K562 (cell line): Measurements from ENCODE around the gene RDH16. TPM values are rescaled to one million over a fixed set of nuclear protein-coding genes. Genes with fewer than 3 reads are reported as not detected.
A peak's percentile ranks its signal among the peaks of the same experiment; 100 is the strongest.

Experiments used
- CREB1 ChIP-seq, 2 experiments: sonication (generic) in 1 of 2; formaldehyde crosslinking in 1 of 2; IDR thresholded peaks; 2 replicates each; pipeline versions ENCODE4 v1.6.1 to v1.8.0; 2012 to 2022; ENCODE audit warnings: inconsistent platforms in 1 of 2, mild to moderate bottlenecking in 1 of 2, missing genetic modification reagents in 1 of 2, moderate library complexity in 1 of 2
- ETV6 ChIP-seq, 3 experiments: fragments of 150-350 bp in 1 of 3; sonication (generic) in 1 of 3; formaldehyde crosslinking in 1 of 3; IDR thresholded peaks; 2 replicates each; pipeline versions ENCODE4 v1.6.1 to v1.8.0; 2014 to 2022; ENCODE audit warnings: borderline replicate concordance in 2 of 3, low read depth in 2 of 3, antibody characterized with exemption in 1 of 3, low read length in 1 of 3, mild to moderate bottlenecking in 1 of 3, missing genetic modification reagents in 1 of 3
- FOXJ3 ChIP-seq: sonication (generic); formaldehyde crosslinking; IDR thresholded peaks from 2 replicates; pipeline ENCODE4 v1.4.0; 2020; ENCODE audit warnings: mild to moderate bottlenecking, missing genetic modification reagents
- FOXP1 ChIP-seq: sonication (generic); formaldehyde crosslinking; IDR thresholded peaks from 2 replicates; pipeline ENCODE4 v1.8.0; 2022; ENCODE audit warnings: mild to moderate bottlenecking, missing genetic modification reagents
- GATAD2B ChIP-seq: fragments of 450-650 bp; IDR thresholded peaks from 2 replicates; pipeline ENCODE4 v1.6.1; 2017; ENCODE audit warnings: mild to moderate bottlenecking, borderline replicate concordance
- JUND ChIP-seq, 2 experiments: IDR thresholded peaks; 2 replicates in 1 of 2; 3 replicates in 1 of 2; pipeline ENCODE4 v1.6.1; 2011; ENCODE audit warnings: borderline replicate concordance in 2 of 2, low read depth in 2 of 2, low read length in 2 of 2, improper control_type of control experiment in 1 of 2, missing biosample characterization in 1 of 2, missing genetic modification characterization in 1 of 2, missing genetic modification reagents in 1 of 2
- KLF1 ChIP-seq: fragments of 450-650 bp; IDR thresholded peaks from 2 replicates; pipeline ENCODE4 v1.6.1; 2016; ENCODE audit warnings: missing genetic modification characterization, missing compliant biosample characterization
- LEF1 ChIP-seq: fragments of 450-650 bp; IDR thresholded peaks from 2 replicates; pipeline ENCODE4 v1.6.1; 2016; ENCODE audit warnings: mild to moderate bottlenecking
- MTA1 ChIP-seq: fragments of 450-650 bp; IDR thresholded peaks from 2 replicates; pipeline ENCODE4 v1.6.1; 2017; ENCODE audit warnings: borderline replicate concordance
- RBBP5 ChIP-seq: fragments of 200-600 bp; sonication (generic); IDR thresholded peaks from 2 replicates; pipeline ENCODE4 v1.6.1; 2012; ENCODE audit warnings: borderline replicate concordance, mild to moderate bottlenecking, low read length, control low read depth, inconsistent platforms; ENCODE audit not compliant: insufficient read depth, poor library complexity, severe bottlenecking
- SAFB ChIP-seq: fragments of 200-400 bp; formaldehyde crosslinking; IDR thresholded peaks from 2 replicates; pipeline ENCODE4 v1.6.1; 2017; ENCODE audit warnings: low read depth, low read length, borderline replicate concordance
- SLC30A9 ChIP-seq: fragments of 250-450 bp; sonication (Bioruptor Pico); IDR thresholded peaks from 2 replicates; pipeline ENCODE4 v1.8.0; 2022; ENCODE audit warnings: mild to moderate bottlenecking, moderate library complexity
- TEAD1 ChIP-seq, 2 experiments: fragments of 450-650 bp in 1 of 2; sonication (generic) in 1 of 2; formaldehyde crosslinking; IDR thresholded peaks; 2 replicates each; pipeline versions ENCODE4 v1.4.0 to v1.8.0; 2020 to 2022; ENCODE audit warnings: mild to moderate bottlenecking in 2 of 2, missing genetic modification reagents in 1 of 2
- ZNF239 ChIP-seq: fragments of 250-450 bp; sonication (Bioruptor Pico); IDR thresholded peaks from 2 replicates; pipeline ENCODE4 v1.4.0; 2020; ENCODE audit warnings: mild to moderate bottlenecking
- polyA plus RNA-seq, 8 experiments: library from polyadenylated mRNA; depleted of rRNA in 4 of 8; stranded (reverse) in 5 of 8; unstranded in 3 of 8; fragments of >200 nt; fragmentation: Nextera tagmentation in 2 of 8; fragmentation: Illumina TruSeq in 1 of 8; extraction: Ambion mirVana in 2 of 8; extraction: Trizol in 1 of 8; gene quantifications; 2 replicates each; pipeline versions ENCODE4 v1.2.1 to v1.2.3, GENCODE V29; 2011 to 2014; ENCODE audit warnings: inconsistent platforms in 1 of 8, missing spikeins in 1 of 8
- total RNA-seq, 7 experiments: library from RNA; depleted of rRNA in 6 of 7; stranded (reverse); fragments of >200 nt in 6 of 7; fragmentation: Illumina TruSeq in 2 of 7; extraction: Trizol in 2 of 7; gene quantifications; 2 replicates each; pipeline versions ENCODE4 v1.2.1 to v1.2.3, GENCODE V29; 2011 to 2021; ENCODE audit warnings: low replicate concordance in 1 of 7
- TF ChIP-seq, protein P1 (sequence below): sonication (generic); formaldehyde crosslinking; IDR thresholded peaks from 2 replicates; pipeline ENCODE4 v1.8.0; 2022; ENCODE audit warnings: missing genetic modification reagents, mild to moderate bottlenecking, borderline replicate concordance
- TF ChIP-seq, protein P2 (sequence below): fragments of 450-650 bp; IDR thresholded peaks from 2 replicates; pipeline ENCODE4 v1.7.0; 2016; ENCODE audit warnings: borderline replicate concordance
- TF ChIP-seq, protein P3 (sequence below): fragments of 250-450 bp; sonication (Bioruptor Pico); IDR thresholded peaks from 2 replicates; pipeline ENCODE4 v1.5.0; 2020; ENCODE audit warnings: mild to moderate bottlenecking, borderline replicate concordance
- TF ChIP-seq, protein P4 (sequence below): fragments of 250-450 bp; sonication (Bioruptor Pico); IDR thresholded peaks from 2 replicates; pipeline ENCODE4 v1.5.0; 2022; ENCODE audit warnings: mild to moderate bottlenecking

The RDH16 gene
- total and polyA plus RNA-seq, 9 of the 15 experiments (the other 6 are each of a cell fraction or from before 2014, with no cell fraction given), result 0.11 to 0.52 (median 0.22) TPM; not detected in 1

DNA sequence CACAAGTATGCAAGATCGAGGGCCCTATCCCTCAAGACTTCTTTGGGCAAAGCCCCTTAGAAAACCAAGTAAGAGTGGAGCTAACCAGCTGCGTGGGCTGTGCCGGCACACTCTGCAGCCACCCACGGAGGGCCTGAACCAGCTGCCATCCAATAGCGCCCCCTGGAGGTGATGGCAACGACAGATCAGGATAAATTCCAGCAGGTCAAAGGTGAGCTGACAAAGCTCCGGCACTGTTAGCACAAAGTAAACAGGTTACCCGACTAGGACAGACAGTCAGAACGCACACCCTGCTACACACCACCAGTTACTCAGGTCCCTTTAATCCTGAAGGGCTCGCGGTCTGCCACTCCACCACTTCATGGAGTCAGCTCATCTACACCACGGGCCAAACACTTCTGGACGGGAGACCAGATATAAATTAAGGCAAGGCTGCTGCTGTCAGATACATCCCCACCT, 44.1 kb upstream of the RDH16 start (continued):
- TF ChIP-seq GATAD2B (0 out of 2 replicates have a peak, but pooled peaks have one; percentile 31), SAFB (no peak), FOXJ3 (CRISPR knock-in tag) (no peak), KLF1 (no peak), ETV6 (IDR thresholded peaks at IDR 0.05; ENCODE audit: borderline replicate concordance in 1 of 2, low read depth in 2 of 2, low read length in 1 of 2) (no peak), ETV6 (CRISPR knock-in tag; IDR thresholded peaks at IDR 0.05; ENCODE audit: borderline replicate concordance) (no peak), TEAD1 (CRISPR knock-in tag; IDR thresholded peaks at IDR 0.05) (peak; percentile 46 to 99; a peak in 3 of 4 replicates), ZNF239 (no peak), SLC30A9 (CRISPR knock-in tag) (no peak), CREB1 (IDR thresholded peaks at IDR 0.05) (0 out of 2 replicates have a peak, but pooled peaks have one; percentile 38), CREB1 (CRISPR knock-in tag; IDR thresholded peaks at IDR 0.05) (peak; percentile 32; the same call in 1 of the 2 replicates), JUND (IDR thresholded peaks at IDR 0.05; ENCODE audit: borderline replicate concordance, low read depth, low read length) (peak; percentile 54; the same call in 1 of the 2 replicates), JUND (tag; IDR thresholded peaks at IDR 0.05; ENCODE audit: borderline replicate concordance, low read depth, low read length) (peak; percentile 50; the same call in 1 of the 3 replicates), LEF1 (no peak), FOXP1 (no peak), MTA1 (no peak; the same call in 1 of the 2 replicates), RBBP5 (no peak)
- TF ChIP-seq, protein P1, sequence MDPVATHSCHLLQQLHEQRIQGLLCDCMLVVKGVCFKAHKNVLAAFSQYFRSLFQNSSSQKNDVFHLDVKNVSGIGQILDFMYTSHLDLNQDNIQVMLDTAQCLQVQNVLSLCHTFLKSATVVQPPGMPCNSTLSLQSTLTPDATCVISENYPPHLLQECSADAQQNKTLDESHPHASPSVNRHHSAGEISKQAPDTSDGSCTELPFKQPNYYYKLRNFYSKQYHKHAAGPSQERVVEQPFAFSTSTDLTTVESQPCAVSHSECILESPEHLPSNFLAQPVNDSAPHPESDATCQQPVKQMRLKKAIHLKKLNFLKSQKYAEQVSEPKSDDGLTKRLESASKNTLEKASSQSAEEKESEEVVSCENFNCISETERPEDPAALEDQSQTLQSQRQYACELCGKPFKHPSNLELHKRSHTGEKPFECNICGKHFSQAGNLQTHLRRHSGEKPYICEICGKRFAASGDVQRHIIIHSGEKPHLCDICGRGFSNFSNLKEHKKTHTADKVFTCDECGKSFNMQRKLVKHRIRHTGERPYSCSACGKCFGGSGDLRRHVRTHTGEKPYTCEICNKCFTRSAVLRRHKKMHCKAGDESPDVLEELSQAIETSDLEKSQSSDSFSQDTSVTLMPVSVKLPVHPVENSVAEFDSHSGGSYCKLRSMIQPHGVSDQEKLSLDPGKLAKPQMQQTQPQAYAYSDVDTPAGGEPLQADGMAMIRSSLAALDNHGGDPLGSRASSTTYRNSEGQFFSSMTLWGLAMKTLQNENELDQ (CRISPR knock-in tag), result no peak
- TF ChIP-seq, protein P2, sequence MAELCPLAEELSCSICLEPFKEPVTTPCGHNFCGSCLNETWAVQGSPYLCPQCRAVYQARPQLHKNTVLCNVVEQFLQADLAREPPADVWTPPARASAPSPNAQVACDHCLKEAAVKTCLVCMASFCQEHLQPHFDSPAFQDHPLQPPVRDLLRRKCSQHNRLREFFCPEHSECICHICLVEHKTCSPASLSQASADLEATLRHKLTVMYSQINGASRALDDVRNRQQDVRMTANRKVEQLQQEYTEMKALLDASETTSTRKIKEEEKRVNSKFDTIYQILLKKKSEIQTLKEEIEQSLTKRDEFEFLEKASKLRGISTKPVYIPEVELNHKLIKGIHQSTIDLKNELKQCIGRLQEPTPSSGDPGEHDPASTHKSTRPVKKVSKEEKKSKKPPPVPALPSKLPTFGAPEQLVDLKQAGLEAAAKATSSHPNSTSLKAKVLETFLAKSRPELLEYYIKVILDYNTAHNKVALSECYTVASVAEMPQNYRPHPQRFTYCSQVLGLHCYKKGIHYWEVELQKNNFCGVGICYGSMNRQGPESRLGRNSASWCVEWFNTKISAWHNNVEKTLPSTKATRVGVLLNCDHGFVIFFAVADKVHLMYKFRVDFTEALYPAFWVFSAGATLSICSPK, result no peak
- TF ChIP-seq, protein P3, sequence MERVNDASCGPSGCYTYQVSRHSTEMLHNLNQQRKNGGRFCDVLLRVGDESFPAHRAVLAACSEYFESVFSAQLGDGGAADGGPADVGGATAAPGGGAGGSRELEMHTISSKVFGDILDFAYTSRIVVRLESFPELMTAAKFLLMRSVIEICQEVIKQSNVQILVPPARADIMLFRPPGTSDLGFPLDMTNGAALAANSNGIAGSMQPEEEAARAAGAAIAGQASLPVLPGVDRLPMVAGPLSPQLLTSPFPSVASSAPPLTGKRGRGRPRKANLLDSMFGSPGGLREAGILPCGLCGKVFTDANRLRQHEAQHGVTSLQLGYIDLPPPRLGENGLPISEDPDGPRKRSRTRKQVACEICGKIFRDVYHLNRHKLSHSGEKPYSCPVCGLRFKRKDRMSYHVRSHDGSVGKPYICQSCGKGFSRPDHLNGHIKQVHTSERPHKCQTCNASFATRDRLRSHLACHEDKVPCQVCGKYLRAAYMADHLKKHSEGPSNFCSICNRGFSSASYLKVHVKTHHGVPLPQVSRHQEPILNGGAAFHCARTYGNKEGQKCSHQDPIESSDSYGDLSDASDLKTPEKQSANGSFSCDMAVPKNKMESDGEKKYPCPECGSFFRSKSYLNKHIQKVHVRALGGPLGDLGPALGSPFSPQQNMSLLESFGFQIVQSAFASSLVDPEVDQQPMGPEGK (CRISPR knock-in tag), result no peak
- TF ChIP-seq, protein P4, sequence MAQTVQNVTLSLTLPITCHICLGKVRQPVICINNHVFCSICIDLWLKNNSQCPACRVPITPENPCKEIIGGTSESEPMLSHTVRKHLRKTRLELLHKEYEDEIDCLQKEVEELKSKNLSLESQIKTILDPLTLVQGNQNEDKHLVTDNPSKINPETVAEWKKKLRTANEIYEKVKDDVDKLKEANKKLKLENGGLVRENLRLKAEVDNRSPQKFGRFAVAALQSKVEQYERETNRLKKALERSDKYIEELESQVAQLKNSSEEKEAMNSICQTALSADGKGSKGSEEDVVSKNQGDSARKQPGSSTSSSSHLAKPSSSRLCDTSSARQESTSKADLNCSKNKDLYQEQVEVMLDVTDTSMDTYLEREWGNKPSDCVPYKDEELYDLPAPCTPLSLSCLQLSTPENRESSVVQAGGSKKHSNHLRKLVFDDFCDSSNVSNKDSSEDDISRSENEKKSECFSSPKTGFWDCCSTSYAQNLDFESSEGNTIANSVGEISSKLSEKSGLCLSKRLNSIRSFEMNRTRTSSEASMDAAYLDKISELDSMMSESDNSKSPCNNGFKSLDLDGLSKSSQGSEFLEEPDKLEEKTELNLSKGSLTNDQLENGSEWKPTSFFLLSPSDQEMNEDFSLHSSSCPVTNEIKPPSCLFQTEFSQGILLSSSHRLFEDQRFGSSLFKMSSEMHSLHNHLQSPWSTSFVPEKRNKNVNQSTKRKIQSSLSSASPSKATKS (CRISPR knock-in tag), result no peak
